ES-I3 (cell line): ENCODE measurements around the gene ITM2C.

Experiments used
- H3K36me3 ChIP-seq: 2 replicates; pipeline ENCODE4 v1.6.1; 2013; ENCODE audit warnings: mild to moderate bottlenecking, low read length, control low read depth, moderate library complexity; ENCODE audit not compliant: insufficient read depth
- H3K4me1 ChIP-seq: 2 replicates; pipeline ENCODE4 v1.6.1; 2013; ENCODE audit warnings: mild to moderate bottlenecking, control low read depth, low read length; ENCODE audit not compliant: insufficient read depth
- H3K9ac ChIP-seq: 2 replicates; pipeline ENCODE4 v1.6.1; 2013; ENCODE audit warnings: low read depth, mild to moderate bottlenecking, low read length, moderate library complexity
- H3K9me3 ChIP-seq: 2 replicates; pipeline ENCODE4 v1.6.1; 2013; ENCODE audit warnings: mild to moderate bottlenecking, low read length, moderate library complexity; ENCODE audit not compliant: control insufficient read depth, insufficient read depth

ITM2C gene

DNA sequence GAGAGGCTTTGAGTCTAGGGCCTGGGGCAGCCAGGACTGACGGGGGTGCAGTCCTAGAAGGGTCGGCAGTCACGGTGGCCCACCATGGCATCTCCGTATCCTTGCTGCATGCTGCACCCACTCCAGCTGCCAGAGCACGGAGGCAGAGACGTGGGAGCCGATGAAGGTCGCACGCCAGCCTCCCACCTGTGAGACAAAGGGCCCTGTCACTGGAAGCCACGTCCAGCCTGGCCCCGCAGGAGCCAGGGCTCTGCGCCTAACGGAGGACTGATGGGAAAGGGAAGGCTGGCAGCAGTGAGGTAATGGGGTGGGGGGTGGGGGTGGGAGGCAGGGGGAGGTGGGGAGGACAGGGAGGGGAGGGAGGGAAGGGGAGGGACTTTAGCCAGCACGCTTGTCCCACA, 21.9 kb downstream of the ITM2C start:
- peaks cover 14% of the 10 kb centered on the region for H3K4me1 ChIP-seq
- no peak overlapping the region for H3K9ac ChIP-seq
- no peaks in the 10 kb centered on the region for H3K9me3 ChIP-seq
- no peaks in the 10 kb centered on the region for H3K36me3 ChIP-seq

DNA sequence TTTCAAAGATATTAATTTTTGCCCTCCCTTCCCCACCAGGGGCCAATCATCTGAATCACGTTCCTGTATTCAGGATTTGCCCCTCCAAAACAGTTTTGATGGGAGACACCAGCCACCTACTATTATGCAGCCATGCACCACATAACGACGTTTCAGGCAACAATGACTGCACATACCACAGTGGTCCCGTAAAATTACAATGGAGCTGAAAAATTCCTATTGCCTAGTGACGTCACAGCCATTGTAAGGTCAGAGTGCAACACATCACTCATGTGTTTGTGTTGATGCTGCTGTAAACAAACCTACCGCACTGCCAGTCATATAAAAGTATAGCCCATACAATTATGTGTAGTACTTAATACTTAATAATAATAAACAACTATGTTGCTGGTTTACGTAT, 22.6 kb downstream of the ITM2C start:
- Histone ChIP-seq H3K36me3 (no peaks in the 10 kb centered on the region), H3K9me3 (no peaks in the 10 kb centered on the region), H3K9ac (no peak overlapping the region), H3K4me1 (peaks cover 14% of the 10 kb centered on the region)

DNA sequence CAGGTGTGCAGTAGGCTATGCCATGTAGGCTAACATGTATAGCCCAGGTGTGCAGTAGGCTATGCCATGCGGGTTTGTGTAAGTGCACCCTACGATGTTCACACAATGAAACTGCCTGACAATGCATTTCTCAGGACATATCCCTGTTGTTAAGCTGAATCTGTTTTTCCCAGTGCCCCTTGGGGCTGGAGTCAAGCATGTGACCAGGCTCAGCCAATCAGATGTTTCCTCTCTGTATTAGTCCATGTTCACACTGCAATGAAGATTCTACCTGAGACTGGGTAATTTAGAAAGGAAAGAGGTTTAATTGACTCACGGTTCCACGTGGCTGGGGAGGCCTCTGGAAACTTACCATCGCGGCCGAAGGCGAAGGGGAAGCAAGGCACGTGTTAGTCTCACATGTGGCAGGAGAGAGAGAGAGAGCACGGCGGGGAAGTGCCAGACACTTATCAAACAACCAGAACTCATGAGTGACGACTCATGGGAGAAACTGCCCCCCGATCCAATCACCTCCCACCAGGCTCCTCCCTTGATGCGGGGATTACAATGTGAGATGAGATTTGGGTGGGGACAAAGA, 24.2 kb downstream of the ITM2C start:
- Histone ChIP-seq H3K9me3 (no peaks in the 10 kb centered on the region), H3K36me3 (no peaks in the 10 kb centered on the region), H3K4me1 (peaks cover 29% of the 10 kb centered on the region), H3K9ac (no peak overlapping the region)

DNA sequence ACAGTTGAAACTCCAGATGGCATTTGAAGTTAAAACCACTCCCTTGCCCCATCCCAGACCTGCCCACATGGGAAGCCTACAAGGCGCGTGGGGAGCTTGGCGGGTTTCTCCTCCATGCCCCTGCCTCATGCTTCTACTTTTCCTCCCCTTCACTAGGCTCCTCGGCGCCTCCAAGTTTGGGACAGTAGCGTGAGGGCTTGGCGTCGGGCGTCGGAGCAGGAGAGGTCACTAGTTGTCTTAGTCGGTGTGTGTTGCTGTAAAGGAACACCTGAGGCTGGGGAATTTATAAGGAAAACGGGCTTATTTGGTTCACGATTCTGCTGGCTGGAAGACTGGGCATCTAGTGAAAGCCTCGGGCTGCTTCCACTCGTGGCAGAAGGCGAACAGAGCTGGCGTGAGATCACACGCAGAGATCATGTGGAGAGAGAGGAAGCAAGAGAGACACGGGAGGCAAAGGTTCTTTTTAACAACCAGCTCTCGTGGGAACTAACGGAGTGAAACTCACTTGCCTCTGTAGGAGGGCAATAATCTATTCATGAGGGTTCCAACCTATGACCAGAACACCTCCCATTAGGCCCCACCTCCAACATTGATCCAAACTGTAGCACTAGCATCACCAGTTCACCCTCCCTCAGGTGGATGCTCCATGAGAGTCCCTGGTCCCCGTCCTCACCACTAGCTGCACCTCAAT, 25.3 kb downstream of the ITM2C start:
- Histone ChIP-seq H3K9me3 (no peaks in the 10 kb centered on the region), H3K36me3 (no peaks in the 10 kb centered on the region), H3K4me1 (peaks cover 30% of the 10 kb centered on the region), H3K9ac (no peak overlapping the region)

DNA sequence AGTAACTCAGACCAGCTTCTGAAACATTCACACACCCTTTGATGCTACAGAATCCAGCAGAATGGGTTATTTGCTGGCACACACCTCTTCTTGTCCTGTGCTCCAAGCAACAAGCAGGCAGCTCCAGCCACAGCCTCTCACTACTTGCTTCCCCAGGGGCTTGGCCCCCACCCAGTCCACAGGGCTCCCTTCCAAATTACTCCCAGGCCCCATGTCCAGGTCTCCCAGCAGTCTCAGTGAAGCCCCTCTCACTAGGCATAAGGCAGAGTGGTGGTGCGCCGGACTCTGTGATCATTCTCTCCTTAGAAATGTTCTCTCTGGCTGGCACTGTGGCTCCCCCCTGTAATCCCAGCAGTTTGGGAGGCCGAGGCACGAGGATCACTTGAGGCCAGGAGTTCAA, 25.9 kb downstream of the ITM2C start:
- H3K9ac ChIP-seq = no peak overlapping the region
- H3K4me1 ChIP-seq = peaks cover 30% of the 10 kb centered on the region
- H3K9me3 ChIP-seq = no peaks in the 10 kb centered on the region
- no peaks in the 10 kb centered on the region for H3K36me3 ChIP-seq

GRCh38 chr2:230891064-230891463, 26.3 kb downstream of the ITM2C start:
- Histone ChIP-seq H3K4me1 (peaks cover 28% of the 10 kb centered on the region), H3K9ac (no peak overlapping the region), H3K9me3 (no peaks in the 10 kb centered on the region), H3K36me3 (no peaks in the 10 kb centered on the region)

- no peak overlapping the region for H3K9ac ChIP-seq
- H3K36me3 ChIP-seq = no peaks in the 10 kb centered on the region
- H3K4me1 ChIP-seq = peaks cover 24% of the 10 kb centered on the region
- H3K9me3 ChIP-seq = no peaks in the 10 kb centered on the region
These were observed 26.8 kb downstream of the ITM2C start for GRCh38 chr2:230891509-230891908.

DNA sequence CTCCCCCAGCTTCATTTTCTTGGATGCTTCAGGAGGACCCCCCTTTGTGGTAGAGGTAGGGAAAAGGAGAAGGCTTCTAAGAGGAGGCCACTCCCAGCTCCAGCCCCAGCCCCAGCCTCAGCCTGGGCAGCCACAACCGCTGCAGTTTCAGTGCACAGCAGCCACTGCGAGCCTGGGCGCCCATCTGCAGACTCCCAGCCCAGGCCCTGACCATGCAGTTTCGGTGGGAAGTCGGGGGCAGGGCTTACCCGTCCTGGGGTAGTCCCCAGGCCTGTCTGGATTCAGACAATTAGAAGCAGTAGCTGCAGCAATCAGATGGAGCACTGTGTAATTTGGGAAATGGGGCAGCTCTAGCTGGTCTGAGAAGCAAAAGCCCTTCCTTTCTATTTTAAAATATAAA, 28.6 kb downstream of the ITM2C start:
- Histone ChIP-seq H3K4me1 (peaks cover 16% of the 10 kb centered on the region; the same call in 1 of the 2 replicates), H3K9me3 (no peaks in the 10 kb centered on the region), H3K36me3 (no peaks in the 10 kb centered on the region), H3K9ac (no peak overlapping the region)

GRCh38 chr2:230893841-230894781, 29.4 kb downstream of the ITM2C start:
- Histone ChIP-seq H3K4me1 (peaks cover 22% of the 10 kb centered on the region; the same call in 1 of the 2 replicates), H3K36me3 (no peaks in the 10 kb centered on the region), H3K9ac (no peak overlapping the region), H3K9me3 (no peaks in the 10 kb centered on the region)

DNA sequence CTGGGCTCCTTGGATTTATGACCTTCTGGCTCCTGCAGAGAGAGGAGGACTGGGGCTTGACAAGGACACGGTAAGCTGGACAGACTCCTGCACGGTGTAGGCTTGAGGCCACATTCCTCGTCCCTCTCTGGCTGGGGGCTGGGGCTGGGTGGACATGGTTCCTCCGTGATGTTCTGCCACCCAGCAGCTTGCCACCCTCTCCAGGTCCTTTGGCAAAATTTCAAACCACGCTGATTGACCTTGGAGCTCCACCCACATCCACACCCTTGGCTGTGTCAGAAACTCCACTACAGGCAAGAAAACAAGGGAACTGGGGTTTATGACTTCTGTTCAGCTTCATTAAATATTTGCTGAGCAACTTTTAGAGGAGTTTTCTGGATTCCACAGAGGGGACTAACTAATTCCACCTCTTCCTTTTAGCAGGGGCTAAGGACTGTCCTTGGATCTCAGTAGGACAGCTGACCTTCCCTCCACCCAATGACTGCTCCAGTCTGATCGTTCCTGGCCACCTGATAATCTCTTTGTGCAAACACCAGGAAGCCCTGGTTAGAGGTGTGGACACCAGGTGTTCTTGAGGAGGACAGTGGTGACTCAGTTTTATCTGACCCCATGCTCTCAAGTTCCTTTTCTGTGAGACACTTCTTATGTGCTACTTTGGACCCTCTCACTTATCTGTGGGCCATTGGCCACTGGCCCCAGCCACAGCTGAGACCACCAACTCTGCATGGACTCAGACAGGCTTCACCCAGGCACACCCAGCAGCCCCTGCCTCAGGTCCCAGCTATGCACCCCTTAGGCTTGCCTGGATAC, 31.0 kb downstream of the ITM2C start:
- Histone ChIP-seq H3K9me3 (no peaks in the 10 kb centered on the region), H3K4me1 (peaks cover 27% of the 10 kb centered on the region; the same call in 1 of the 2 replicates), H3K9ac (no peak overlapping the region), H3K36me3 (no peaks in the 10 kb centered on the region)

DNA sequence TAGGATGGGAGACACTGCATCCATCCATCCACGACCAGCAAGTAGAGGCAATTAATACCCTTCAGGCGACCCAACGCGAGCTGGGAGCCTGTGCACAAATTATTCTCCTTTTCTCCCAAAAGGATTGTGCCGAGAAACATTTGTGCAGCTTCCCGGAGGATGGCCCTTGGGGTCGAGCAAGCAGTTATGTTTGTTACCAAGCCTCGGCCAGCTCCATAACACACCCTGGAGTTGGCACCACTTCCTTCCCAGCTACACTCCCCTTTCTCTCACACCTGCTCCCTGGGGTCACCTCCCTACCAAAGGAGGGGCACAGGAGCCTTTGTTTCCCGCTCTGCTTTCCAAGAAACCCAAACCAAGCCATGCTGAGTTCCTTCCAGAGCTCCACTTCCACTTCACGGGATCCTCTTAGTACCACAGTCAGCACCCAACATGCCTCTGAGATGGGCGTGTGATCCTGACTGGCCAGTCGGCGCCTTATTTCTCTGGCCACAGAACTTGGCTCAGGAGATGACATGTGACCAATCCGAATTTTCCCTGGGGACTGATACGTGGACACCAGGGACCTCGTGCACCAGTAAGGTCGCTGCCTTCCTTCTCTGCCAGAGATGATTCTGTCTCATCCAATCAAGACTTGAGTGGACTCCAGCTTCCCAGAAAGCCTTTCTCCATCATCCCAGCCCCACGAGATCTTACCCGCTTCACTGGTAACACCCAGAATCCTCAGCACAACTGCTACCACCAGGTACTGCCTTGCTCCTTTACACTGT, 31.8 kb downstream of the ITM2C start:
- H3K4me1 ChIP-seq = peaks cover 27% of the 10 kb centered on the region; the same call in 1 of the 2 replicates
- no peaks in the 10 kb centered on the region for H3K36me3 ChIP-seq
- no peak overlapping the region for H3K9ac ChIP-seq
- H3K9me3 ChIP-seq = no peaks in the 10 kb centered on the region

- no peaks in the 10 kb centered on the region for H3K36me3 ChIP-seq
- peaks cover 23% of the 10 kb centered on the region for H3K4me1 ChIP-seq
- H3K9me3 ChIP-seq = no peaks in the 10 kb centered on the region
- no peak overlapping the region for H3K9ac ChIP-seq
These were observed 33.4 kb downstream of the ITM2C start for GRCh38 chr2:230898016-230898712.

DNA sequence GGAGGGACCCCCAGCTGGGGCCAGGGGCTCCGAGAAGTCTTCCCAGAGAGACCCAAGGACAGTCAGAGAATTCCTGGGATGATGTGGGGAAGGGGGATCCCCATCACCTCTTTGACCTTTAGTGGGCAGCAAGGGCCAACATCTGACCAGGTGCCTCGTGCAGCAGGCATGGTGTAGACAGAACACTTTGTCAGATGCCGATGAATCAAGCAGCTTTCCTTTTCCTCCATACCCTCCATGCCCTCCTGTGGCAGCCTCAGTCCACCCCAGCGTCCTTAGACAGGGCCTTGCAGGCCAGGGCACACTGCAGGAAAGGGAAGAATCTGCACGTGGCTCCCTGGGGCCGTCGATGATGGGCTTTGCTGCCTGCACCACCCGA, 34.0 kb downstream of the ITM2C start:
- Histone ChIP-seq H3K9ac (no peak overlapping the region), H3K36me3 (no peaks in the 10 kb centered on the region), H3K9me3 (no peaks in the 10 kb centered on the region), H3K4me1 (peaks cover 20% of the 10 kb centered on the region)
